Skeletal muscle satellite cell (primary cell): Measurements from ENCODE around the gene NHLH1. TPM values are rescaled to one million over a fixed set of nuclear protein-coding genes. Genes with fewer than 3 reads are reported as not detected.

Experiments used
- H3K27me3 ChIP-seq: 2 replicates; pipeline ENCODE4 v1.7.0; 2013; ENCODE audit warnings: low read length; ENCODE audit not compliant: control insufficient read depth, insufficient read depth
- H3K36me3 ChIP-seq: 2 replicates; pipeline ENCODE4 v1.7.0; 2013; ENCODE audit warnings: mild to moderate bottlenecking, control low read depth, low read length; ENCODE audit not compliant: insufficient read depth
- H3K4me1 ChIP-seq: 2 replicates; pipeline ENCODE4 v1.7.0; 2013; ENCODE audit warnings: low read length; ENCODE audit not compliant: control insufficient read depth, insufficient read depth
- H3K4me2 ChIP-seq: 2 replicates; pipeline ENCODE4 v1.7.0; 2013; ENCODE audit warnings: mild to moderate bottlenecking, low read length
- H3K4me3 ChIP-seq: 2 replicates; pipeline ENCODE4 v1.7.0; 2013; ENCODE audit warnings: low read length
- H3K9ac ChIP-seq: 2 replicates; pipeline ENCODE4 v1.7.0; 2013; ENCODE audit warnings: mild to moderate bottlenecking, low read depth, low read length, moderate library complexity
- H3K9me3 ChIP-seq: replicated peaks from 2 replicates; pipeline ENCODE4 v1.7.0; 2013; ENCODE audit warnings: mild to moderate bottlenecking, control low read depth, low read length
- total RNA-seq: library from RNA; depleted of rRNA; stranded (reverse); fragments of >200 nt; gene quantifications from 2 replicates; pipeline ENCODE4 v1.2.3, GENCODE V29; 2012; rRNA removed

NHLH1 gene
- under 0.01 TPM in 1 of 2 replicates, not detected in the other for total RNA-seq

- Histone ChIP-seq H3K4me3 (no peak within 1 kb of the TSS), H3K27me3 (no peaks in the 10 kb centered on the region), H3K4me1 (no peaks in the 10 kb centered on the region), H3K36me3 (no peaks in the 10 kb centered on the region), H3K9me3 (no peaks in the 10 kb centered on the region), H3K4me2 (no peak within 1 kb of the TSS), H3K9ac (no peak within 1 kb of the TSS)
These were observed at the start of gene NHLH1 for GRCh38 chr1:160366731-160367515. TSS of gene NHLH1 (plus strand) at chr1:160367071. CDS start at chr1:160370732, 3,661 bp downstream.

DNA sequence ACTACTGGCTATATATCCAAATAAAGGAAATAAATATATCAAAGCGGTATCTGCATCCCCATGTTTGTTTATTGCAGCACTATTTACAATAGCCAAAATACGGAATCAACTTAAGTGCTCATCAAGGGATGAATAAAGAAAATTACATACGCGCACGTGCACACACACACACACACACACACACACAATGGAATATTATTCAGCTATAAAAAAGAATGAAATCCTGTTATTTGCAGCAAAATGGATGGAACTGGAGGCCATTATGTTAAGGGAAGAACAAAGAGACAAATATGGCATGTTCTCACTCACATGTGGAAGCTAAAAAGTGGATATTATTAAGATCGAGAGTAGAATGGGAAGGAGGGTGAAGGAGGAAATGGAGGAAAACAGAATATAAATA lies 44.0 kb upstream of the NHLH1 start:
- H3K4me2 ChIP-seq: no peak overlapping the region

DNA sequence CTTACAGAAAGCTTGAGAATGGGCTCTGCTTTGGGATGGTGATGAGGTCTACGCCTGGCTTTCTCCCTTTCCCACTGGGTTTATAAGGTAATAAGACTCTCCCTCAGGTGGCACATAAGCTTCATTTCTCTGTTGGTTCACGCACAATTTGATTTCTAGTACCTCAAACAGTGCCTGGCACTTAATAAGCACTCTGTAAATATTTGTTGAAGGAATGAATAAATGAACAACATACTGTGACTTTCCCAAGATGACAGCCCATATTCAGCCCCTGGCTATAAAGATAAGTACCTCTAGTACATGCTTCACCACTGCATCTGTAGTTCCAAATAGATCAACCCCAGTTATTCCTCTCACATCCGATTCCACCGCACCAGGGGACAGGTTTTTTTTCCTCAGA lies 41.6 kb upstream of the NHLH1 start:
- Histone ChIP-seq H3K36me3 (peaks cover 83% of the 10 kb centered on the region), H3K4me2 (no peak overlapping the region)

More for the DNA sequence above, 44.0 kb upstream of the NHLH1 start:
- no peak overlapping the region for H3K9ac ChIP-seq
- no peaks in the 10 kb centered on the region for H3K9me3 ChIP-seq
- H3K4me1 ChIP-seq: no peaks in the 10 kb centered on the region
- no peak overlapping the region for H3K4me3 ChIP-seq
- H3K27me3 ChIP-seq: no peaks in the 10 kb centered on the region
- H3K36me3 ChIP-seq: peaks cover 72% of the 10 kb centered on the region

DNA sequence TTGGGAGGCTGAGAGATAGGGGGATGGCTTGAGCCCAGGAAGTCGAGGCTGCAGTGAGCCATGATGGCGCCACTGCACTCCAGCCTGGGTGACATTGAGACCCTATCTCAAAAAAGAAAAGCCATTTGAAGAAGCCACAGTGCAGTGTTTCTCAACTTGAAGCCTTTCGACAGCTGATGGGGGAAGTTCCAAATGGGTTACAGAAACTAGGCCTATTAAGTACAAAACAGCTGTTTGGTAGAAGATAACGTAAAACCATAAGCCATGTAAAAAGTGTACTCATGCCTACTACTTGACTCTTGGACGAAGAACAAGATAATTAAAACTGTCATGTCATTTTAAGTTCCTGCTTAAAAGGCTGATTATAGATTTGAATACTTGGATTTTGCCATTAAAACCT lies 40.5 kb upstream of the NHLH1 start:
- Histone ChIP-seq H3K9me3 (no peaks in the 10 kb centered on the region), H3K9ac (no peak overlapping the region), H3K36me3 (peaks cover 91% of the 10 kb centered on the region), H3K4me1 (no peaks in the 10 kb centered on the region), H3K4me2 (no peak overlapping the region), H3K27me3 (no peaks in the 10 kb centered on the region), H3K4me3 (no peak overlapping the region)

More for the DNA sequence above, 41.6 kb upstream of the NHLH1 start:
- Histone ChIP-seq H3K9ac (no peak overlapping the region), H3K4me3 (no peak overlapping the region), H3K9me3 (no peaks in the 10 kb centered on the region), H3K27me3 (no peaks in the 10 kb centered on the region), H3K4me1 (no peaks in the 10 kb centered on the region)

DNA sequence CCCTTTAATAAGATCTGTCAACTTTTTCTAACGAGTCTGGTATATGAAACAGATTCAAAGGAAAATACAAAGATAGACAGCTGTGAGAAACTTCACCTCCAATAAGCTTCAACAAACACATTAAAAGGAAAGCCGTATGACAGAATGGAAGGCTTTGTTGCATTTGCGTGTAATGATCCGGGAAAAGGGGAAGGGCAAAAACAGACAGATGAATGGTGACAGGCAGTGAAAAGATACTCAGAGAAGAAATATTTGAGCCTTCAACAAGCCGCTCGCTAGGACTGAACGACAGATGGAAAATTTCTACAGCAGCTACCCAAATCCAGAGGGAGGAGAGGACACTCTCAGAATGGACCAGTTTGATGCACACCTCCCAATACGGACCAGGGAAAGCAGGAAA lies 38.7 kb upstream of the NHLH1 start:
- no peak overlapping the region for H3K4me2 ChIP-seq
- no peaks in the 10 kb centered on the region for H3K9me3 ChIP-seq
- no peaks in the 10 kb centered on the region for H3K4me1 ChIP-seq
- H3K4me3 ChIP-seq: no peak overlapping the region
- no peaks in the 10 kb centered on the region for H3K27me3 ChIP-seq
- no peak overlapping the region for H3K9ac ChIP-seq
- H3K36me3 ChIP-seq: peaks cover 88% of the 10 kb centered on the region

GRCh38 chr1:160330119-160330518 lies 36.8 kb upstream of the NHLH1 start:
- peaks cover 90% of the 10 kb centered on the region for H3K36me3 ChIP-seq
- H3K4me1 ChIP-seq: no peaks in the 10 kb centered on the region
- H3K27me3 ChIP-seq: no peaks in the 10 kb centered on the region
- no peaks in the 10 kb centered on the region for H3K9me3 ChIP-seq
- H3K4me2 ChIP-seq: no peak overlapping the region
- H3K4me3 ChIP-seq: no peak overlapping the region
- no peak overlapping the region for H3K9ac ChIP-seq

GRCh38 chr1:160332516-160332915 lies 34.4 kb upstream of the NHLH1 start:
- no peak overlapping the region for H3K4me3 ChIP-seq
- peaks cover 81% of the 10 kb centered on the region for H3K36me3 ChIP-seq
- no peak overlapping the region for H3K9ac ChIP-seq
- no peaks in the 10 kb centered on the region for H3K4me1 ChIP-seq
- H3K4me2 ChIP-seq: no peak overlapping the region
- H3K27me3 ChIP-seq: no peaks in the 10 kb centered on the region
- H3K9me3 ChIP-seq: no peaks in the 10 kb centered on the region

GRCh38 chr1:160338580-160338979 lies 28.3 kb upstream of the NHLH1 start:
- Histone ChIP-seq H3K9ac (no peak overlapping the region), H3K4me1 (peaks cover 24% of the 10 kb centered on the region), H3K4me2 (no peak overlapping the region), H3K9me3 (no peaks in the 10 kb centered on the region), H3K27me3 (no peaks in the 10 kb centered on the region), H3K36me3 (peaks cover 60% of the 10 kb centered on the region), H3K4me3 (no peak overlapping the region)

GRCh38 chr1:160340146-160340545 lies 26.7 kb upstream of the NHLH1 start:
- H3K4me3 ChIP-seq: no peak overlapping the region
- H3K36me3 ChIP-seq: peaks cover 54% of the 10 kb centered on the region
- H3K4me2 ChIP-seq: peak overlapping the region; percentile 80
- H3K9ac ChIP-seq: peak overlapping the region; percentile 99
- no peaks in the 10 kb centered on the region for H3K27me3 ChIP-seq
- peaks cover 29% of the 10 kb centered on the region for H3K4me1 ChIP-seq
- no peaks in the 10 kb centered on the region for H3K9me3 ChIP-seq

DNA sequence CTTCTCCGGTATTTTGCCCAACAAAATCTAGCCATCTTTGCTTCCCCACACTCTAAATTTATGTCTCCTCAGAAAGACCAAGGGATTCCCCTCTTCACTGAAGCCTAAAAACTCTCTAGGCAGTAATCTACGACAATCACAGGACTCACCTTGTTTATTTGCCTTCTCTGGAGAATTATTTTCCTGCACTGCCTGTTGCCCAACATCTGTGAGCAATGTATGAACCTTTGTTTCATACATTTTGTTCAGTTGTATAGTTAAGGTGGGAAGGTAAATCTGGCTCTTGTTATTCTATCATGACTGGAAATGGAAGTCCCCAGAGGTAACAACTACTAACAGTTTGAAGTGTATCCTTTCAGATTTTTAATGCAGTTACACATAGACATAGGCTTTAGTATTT lies 26.0 kb upstream of the NHLH1 start:
- no peaks in the 10 kb centered on the region for H3K9me3 ChIP-seq
- H3K4me1 ChIP-seq: peaks cover 29% of the 10 kb centered on the region
- peak overlapping the region; percentile 90 for H3K4me3 ChIP-seq
- peak overlapping the region; percentile 80 for H3K4me2 ChIP-seq
- H3K36me3 ChIP-seq: peaks cover 52% of the 10 kb centered on the region
- H3K9ac ChIP-seq: peak overlapping the region; percentile 99
- H3K27me3 ChIP-seq: no peaks in the 10 kb centered on the region

DNA sequence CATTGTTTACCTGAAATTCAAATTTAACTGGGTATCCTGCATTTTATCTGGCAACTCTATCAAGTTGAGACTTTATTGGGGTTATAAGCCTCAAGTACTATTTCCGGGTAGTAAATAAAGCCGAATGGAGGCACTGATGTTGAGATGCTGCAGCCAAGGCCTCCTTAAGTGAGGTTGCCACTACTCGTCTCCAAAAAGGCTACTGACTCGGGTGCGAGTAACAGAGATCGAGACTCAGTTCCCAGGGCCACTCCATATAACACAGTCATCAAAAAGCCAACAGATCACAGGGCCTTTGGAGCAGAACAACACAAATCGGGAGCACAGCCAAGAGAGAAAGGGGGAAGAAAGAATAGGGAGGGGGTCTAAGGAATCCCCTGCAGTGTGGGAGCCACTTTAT lies 24.3 kb upstream of the NHLH1 start:
- Histone ChIP-seq H3K27me3 (no peaks in the 10 kb centered on the region), H3K4me1 (peaks cover 29% of the 10 kb centered on the region), H3K36me3 (peaks cover 43% of the 10 kb centered on the region), H3K4me2 (peak overlapping the region; percentile 80), H3K9me3 (no peaks in the 10 kb centered on the region), H3K4me3 (peak overlapping the region; percentile 90), H3K9ac (peak overlapping the region; percentile 99)
